Stimulated activated CD4-positive, alpha-beta T cell treated with anti-CD3 and anti-CD28 coated beads, TNF-alpha, amount 100 ng/mL, for 24 hours (primary cell): ENCODE results near the gene SARS1.

Source experiments
- DNase-seq, 3 experiments: peaks; one replicate each; pipeline ENCODE4 v3.0.0-alpha.2; 2020; ENCODE audit warnings: low read depth in 3 of 3

Gene SARS1

GRCh38 chr1:109250454-109251276, 36.9 kb downstream of the SARS1 start:
- no peak for DNase-seq

GRCh38 chr1:109251277-109252166, 37.8 kb downstream of the SARS1 start:
- DNase-seq = no peak

GRCh38 chr1:109252167-109252892, 38.6 kb downstream of the SARS1 start:
- DNase-seq = no peak

- no peak for DNase-seq
Measured at GRCh38 chr1:109252893-109253802, 39.4 kb downstream of the SARS1 start.

- no peak for DNase-seq
Measured at GRCh38 chr1:109253803-109254620, 40.3 kb downstream of the SARS1 start.

GRCh38 chr1:109254621-109255096, 40.9 kb downstream of the SARS1 start:
- DNase-seq = no peak

- DNase-seq = no peak
Measured at GRCh38 chr1:109255097-109255651, 41.5 kb downstream of the SARS1 start.

GRCh38 chr1:109255678-109256077, 42.0 kb downstream of the SARS1 start:
- DNase-seq = no peak

- DNase-seq = no peak
Measured at GRCh38 chr1:109256085-109256484, 42.4 kb downstream of the SARS1 start.

- DNase-seq = no peak
Measured at GRCh38 chr1:109256971-109257681, 43.4 kb downstream of the SARS1 start.

GRCh38 chr1:109257682-109258421, 44.1 kb downstream of the SARS1 start:
- no peak for DNase-seq

- no peak for DNase-seq
Measured at GRCh38 chr1:109258481-109259466, 45.1 kb downstream of the SARS1 start.

- no peak for DNase-seq
Measured at GRCh38 chr1:109259674-109260557, 46.2 kb downstream of the SARS1 start.

- DNase-seq = no peak
Measured at GRCh38 chr1:109261006-109261405, 47.3 kb downstream of the SARS1 start.

GRCh38 chr1:109261578-109261977, 47.9 kb downstream of the SARS1 start:
- no peak for DNase-seq
